Testis (tissue), 3 donors: ENCODE results near the gene SMG5. TPM values are rescaled to one million over a fixed set of nuclear protein-coding genes. Genes with fewer than 3 reads are reported as not detected.

Source experiments
- DNase-seq: peaks from one replicate; pipeline ENCODE4 v3.0.0-alpha.2; 2019
- H3K27ac ChIP-seq, 2 donors: fragments of 200-600 bp; sonication (generic); one replicate each; pipeline ENCODE4 v1.5.1; 2019
- H3K27me3 ChIP-seq: fragments of 200-600 bp; sonication (generic); one replicate; pipeline ENCODE4 v1.5.1; 2019
- H3K36me3 ChIP-seq: fragments of 200-600 bp; sonication (generic); one replicate; pipeline ENCODE4 v1.5.1; 2017; ENCODE audit warnings: low read depth; ENCODE audit errors: missing control alignments
- H3K4me1 ChIP-seq: fragments of 200-600 bp; sonication (generic); one replicate; pipeline ENCODE4 v1.5.1; 2019
- H3K4me3 ChIP-seq, 2 donors: fragments of 200-600 bp; sonication (generic); one replicate each; pipeline ENCODE4 v1.5.1; 2017 to 2019
- H3K9me3 ChIP-seq: fragments of 200-600 bp; sonication (generic); one replicate; pipeline ENCODE4 v1.5.1; 2017
- CTCF ChIP-seq, 3 experiments: fragments of 450-650 bp in 2 of 3; fragments of 200-600 bp in 1 of 3; sonication (generic) in 1 of 3; IDR thresholded peaks; one replicate each; pipeline ENCODE4 v1.5.1; 2016 to 2019; ENCODE audit warnings: antibody characterized with exemption in 3 of 3, mild to moderate bottlenecking in 2 of 3, moderate library complexity in 1 of 3
- POLR2A ChIP-seq: fragments of 450-650 bp; IDR thresholded peaks from one replicate; pipeline ENCODE4 v1.6.1; 2017; ENCODE audit warnings: antibody characterized with exemption, mild to moderate bottlenecking, moderate library complexity
- WGBS, 2 donors: methylation state at CpG; one replicate each; pipeline ENCODE4 v1.1.5; 2018; 5-methylcytosine and 5-hydroxymethylcytosine counted together
- intact Hi-C: fragments of 100-400 bp; cut with DNase I; formaldehyde crosslinking; loops from one replicate; pipeline ENCODE4 v1.15.1; 2023; ENCODE audit warnings: low total_unique reads
- polyA plus RNA-seq: library from polyadenylated mRNA; stranded (reverse); fragments of 350-450 nt; fragmentation: Illumina TruSeq; extraction: RNeasy Lipid Tissue Mini Kit (QIAGEN cat#74804); gene quantifications from one replicate; pipeline ENCODE4 v1.2.3, GENCODE V29; 2014; ENCODE audit warnings: low read depth, low replicate concordance; ENCODE audit not compliant: insufficient read depth
- total RNA-seq, 2 donors: library from RNA; depleted of rRNA; stranded (reverse); fragments of >200 nt; gene quantifications; one replicate each; pipeline ENCODE4 v1.2.3, GENCODE V29; 2016

Gene SMG5
- total and polyA plus RNA-seq, 3 donors from 2014 or later: 74.5 to 100 (median 82.5) TPM

- Histone ChIP-seq H3K9me3 (no peaks in the 10 kb centered on the region), H3K4me1 (peaks cover 9% of the 10 kb centered on the region), H3K27me3 (no peaks in the 10 kb centered on the region), H3K4me3 (no peak overlapping the region), H3K36me3 (no peaks in the 10 kb centered on the region), H3K27ac (no peak overlapping the region)
- no peak for DNase-seq
- intact Hi-C loops: no loop called here
- 80 to 82% methylated on average over 1 to 15 of the region's 15 CpGs for WGBS, 2 donors
- TF ChIP-seq CTCF (IDR thresholded peaks at IDR 0.05) (no peak), POLR2A (no peak)
Measured at GRCh38 chr1:156241311-156241811, 41.3 kb downstream of the SMG5 start.

- Histone ChIP-seq H3K27me3 (no peaks in the 10 kb centered on the region), H3K36me3 (no peaks in the 10 kb centered on the region), H3K9me3 (no peaks in the 10 kb centered on the region), H3K27ac (no peak overlapping the region), H3K4me1 (no peaks in the 10 kb centered on the region), H3K4me3 (no peak overlapping the region)
- WGBS, 2 donors: 93 to 98% methylated on average over 5 of the region's 5 CpGs
- no peak for DNase-seq
- no peak for TF ChIP-seq POLR2A
- TF ChIP-seq CTCF (IDR thresholded peaks at IDR 0.05): no peak
- intact Hi-C loops: no loop called here
Measured at GRCh38 chr1:156238248-156238647, 44.4 kb downstream of the SMG5 start.

- H3K4me1 ChIP-seq: no peaks in the 10 kb centered on the region
- DNase-seq: no peak
- WGBS, 2 donors: 93% methylated on average over 6 to 12 of the region's 12 CpGs
- H3K27ac ChIP-seq: no peak overlapping the region
- H3K4me3 ChIP-seq: no peak overlapping the region
- intact Hi-C loops: no loop called here
- TF ChIP-seq CTCF (IDR thresholded peaks at IDR 0.05) (no peak), POLR2A (no peak)
- no peaks in the 10 kb centered on the region for H3K9me3 ChIP-seq
- H3K27me3 ChIP-seq: no peaks in the 10 kb centered on the region
- no peaks in the 10 kb centered on the region for H3K36me3 ChIP-seq
Measured at GRCh38 chr1:156236164-156236563, 46.5 kb downstream of the SMG5 start.

GRCh38 chr1:156233426-156234127 lies 49.0 kb downstream of the SMG5 start:
- no peaks in the 10 kb centered on the region for H3K36me3 ChIP-seq
- intact Hi-C loops: no loop called here
- TF ChIP-seq POLR2A (no peak), CTCF (IDR thresholded peaks at IDR 0.05) (no peak)
- H3K27ac ChIP-seq: no peak overlapping the region
- no peaks in the 10 kb centered on the region for H3K9me3 ChIP-seq
- no peak overlapping the region for H3K4me3 ChIP-seq
- no peak for DNase-seq
- H3K27me3 ChIP-seq: no peaks in the 10 kb centered on the region
- WGBS, 2 donors: 90 to 91% methylated on average over 5 of the region's 5 CpGs
- H3K4me1 ChIP-seq: no peaks in the 10 kb centered on the region
